GM18907 (cell line): ENCODE measurements around the gene KCTD21.

ENCODE experiments used
- ATAC-seq: cut with Tn5 transposase; IDR thresholded peaks from one replicate; pipeline ENCODE4 v1.9.1; 2021; ENCODE audit warnings: mild to moderate bottlenecking, moderate library complexity; ENCODE audit not compliant: unreplicated experiment

KCTD21 gene

DNA sequence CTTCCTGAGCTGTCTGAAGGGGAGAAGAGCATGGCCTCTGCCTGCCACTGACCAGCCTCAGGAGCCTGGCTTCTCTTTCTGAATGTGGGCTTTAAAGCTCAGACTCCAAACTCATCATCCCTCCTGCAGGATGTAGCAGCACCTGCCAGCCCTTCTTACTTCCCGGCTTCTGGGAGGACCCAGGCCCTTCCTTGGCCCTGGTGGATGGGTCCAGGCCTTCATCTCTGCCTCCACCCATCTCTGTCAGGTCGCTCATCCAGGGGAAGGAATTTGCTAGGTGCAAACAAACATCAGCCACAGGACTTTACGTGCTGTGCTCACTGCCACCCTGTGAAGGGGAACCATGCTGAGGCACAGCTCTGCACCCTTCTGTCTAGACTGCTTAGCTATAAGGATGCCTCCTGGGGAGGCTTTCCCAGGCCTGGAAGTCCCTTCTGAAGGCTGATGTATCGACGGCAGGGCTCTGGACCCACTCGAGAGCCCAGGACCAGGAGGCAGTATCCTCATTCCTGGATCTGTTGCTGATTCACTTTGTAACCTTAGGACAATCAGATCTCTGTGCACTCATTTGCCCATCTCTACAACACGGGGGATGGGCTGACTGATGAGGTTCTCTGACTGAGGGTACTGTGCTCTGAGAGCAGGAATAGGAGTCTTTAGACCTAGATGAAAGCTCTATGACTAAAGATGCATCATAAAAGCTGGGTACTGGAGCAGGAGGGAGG lies 31.2 kb upstream of the KCTD21 start:
- ATAC-seq = no peak

DNA sequence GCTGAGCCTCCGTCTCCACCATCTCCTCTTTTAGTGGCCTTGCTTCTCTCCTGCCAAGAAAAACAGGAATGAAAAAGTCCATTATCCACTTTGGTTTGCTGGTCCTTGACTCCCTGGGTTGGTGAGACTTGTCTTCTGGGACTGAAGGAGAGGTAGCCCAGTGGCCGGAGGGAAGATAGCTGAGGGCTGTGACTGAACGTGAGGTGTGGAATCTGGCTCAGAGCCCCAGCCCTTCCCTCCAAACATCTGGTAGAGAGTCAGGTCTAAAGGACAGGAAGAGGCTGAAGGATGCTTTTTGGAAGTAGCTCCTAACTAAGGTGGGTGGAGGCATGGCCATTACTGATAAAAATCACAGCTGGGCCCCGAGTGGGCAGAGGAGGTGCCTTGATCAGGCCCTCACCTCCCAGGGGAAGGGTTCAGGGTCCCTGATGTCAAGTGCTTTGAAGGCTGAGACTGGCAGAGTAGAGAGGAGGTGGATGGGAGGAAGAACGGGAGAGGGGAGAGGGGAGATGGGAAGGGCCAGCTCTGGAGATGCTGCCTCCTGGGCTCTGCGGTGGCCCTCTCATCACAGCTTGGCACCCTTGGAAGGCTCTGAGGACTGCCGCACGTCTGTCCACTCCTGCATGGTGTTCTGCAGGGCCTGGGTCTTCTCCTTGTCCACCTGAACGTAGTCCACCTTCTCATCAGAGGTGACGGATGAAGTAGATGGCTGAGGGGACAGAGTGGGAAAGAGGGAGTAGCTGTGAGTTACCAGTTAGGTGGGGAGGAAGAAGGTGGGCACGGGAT lies 30.5 kb upstream of the KCTD21 start:
- ATAC-seq = no peak

DNA sequence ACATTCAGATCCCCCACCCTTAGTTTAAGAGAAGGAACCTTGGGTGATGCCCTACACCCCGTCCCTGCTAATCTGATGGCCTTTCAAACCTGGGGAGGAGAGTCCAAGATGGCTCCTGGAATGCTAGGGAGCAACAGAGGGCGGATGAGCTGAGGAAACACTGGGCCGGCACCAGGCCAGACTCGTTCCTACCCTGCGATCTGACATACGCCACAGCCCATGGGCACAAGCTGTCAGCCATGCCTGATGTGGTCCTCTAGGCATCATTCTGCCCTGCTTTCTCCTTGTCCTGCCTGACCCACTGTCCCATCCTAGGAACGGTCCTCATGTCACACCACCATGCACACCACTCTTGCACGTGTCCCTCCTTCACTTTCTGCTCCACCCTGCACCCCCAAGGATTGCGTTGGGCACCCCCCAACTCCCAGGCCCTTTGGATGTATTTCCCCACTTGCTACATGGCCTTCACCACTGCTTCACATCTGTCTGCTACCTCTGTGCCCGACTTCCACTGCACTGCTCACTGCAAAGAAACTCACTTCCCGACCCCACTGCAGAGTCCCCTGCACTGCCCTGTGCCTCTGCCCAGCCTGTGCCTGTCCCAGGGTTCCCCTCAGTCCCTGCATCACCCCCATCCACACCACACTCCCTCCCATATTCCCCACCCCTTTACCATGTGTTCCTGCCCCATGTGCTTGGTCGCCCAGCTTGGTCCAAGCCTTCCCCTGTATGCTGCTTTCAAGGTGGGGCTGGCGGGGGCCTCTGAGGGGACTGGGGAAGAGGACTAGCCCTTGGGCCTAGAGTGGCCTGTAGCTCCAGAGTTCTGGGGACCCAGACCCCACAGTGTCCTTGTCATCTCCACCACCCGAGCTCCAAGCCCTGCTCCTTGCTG lies 29.5 kb upstream of the KCTD21 start:
- no peak for ATAC-seq

DNA sequence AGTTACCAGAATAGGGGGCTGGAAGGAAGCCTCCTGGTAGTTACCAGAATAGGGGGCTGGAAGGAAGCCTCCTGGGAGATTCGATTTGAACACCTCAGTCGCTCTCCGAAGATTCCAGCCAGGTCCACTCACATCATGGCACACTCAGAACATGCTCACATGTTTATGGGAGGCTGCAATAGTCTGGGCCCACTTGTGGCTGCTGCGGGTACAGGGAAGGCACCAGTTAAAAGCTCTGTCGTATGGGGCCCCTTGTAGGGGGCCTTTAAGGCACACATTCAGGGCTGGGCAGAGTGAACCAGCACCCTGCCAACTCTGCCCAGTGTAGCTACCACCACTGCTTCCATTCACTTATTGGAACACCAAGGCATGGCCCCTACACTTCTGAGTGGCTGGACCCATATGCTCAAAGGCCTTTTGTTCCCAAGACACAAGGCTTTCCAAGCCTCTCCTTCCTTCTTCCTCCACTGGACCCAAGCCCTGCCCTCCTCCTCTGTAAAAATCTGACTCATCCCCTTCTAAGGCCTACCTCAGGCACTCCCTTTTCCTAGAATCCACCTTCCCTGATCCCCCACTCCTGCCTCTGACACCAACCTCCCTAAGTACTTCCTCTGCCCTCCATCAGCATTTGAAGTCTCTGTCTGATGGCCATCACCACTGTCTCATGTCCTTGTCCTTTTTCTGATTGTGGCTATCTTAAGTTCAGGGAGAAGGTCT lies 28.3 kb upstream of the KCTD21 start:
- ATAC-seq = no peak

DNA sequence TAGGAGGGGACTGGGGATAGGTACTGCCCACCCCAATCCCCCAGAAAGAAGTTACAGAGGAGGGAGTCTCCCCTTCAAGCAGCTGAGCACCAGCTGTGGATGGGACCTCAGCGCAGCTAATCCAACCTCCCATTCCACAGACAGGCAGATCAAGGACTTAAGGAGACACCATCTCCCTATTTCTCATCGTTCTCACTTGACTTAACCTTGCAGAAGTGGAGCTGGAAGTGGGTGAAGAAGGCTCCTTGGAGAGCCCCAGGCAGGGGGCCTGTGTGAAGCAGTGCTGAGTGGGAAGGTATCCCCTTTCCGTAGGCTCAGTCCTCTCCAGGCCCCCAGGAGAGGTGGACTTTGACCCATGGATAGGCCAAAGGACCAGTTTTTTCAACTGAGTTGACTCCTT lies 27.6 kb upstream of the KCTD21 start:
- ATAC-seq = no peak

DNA sequence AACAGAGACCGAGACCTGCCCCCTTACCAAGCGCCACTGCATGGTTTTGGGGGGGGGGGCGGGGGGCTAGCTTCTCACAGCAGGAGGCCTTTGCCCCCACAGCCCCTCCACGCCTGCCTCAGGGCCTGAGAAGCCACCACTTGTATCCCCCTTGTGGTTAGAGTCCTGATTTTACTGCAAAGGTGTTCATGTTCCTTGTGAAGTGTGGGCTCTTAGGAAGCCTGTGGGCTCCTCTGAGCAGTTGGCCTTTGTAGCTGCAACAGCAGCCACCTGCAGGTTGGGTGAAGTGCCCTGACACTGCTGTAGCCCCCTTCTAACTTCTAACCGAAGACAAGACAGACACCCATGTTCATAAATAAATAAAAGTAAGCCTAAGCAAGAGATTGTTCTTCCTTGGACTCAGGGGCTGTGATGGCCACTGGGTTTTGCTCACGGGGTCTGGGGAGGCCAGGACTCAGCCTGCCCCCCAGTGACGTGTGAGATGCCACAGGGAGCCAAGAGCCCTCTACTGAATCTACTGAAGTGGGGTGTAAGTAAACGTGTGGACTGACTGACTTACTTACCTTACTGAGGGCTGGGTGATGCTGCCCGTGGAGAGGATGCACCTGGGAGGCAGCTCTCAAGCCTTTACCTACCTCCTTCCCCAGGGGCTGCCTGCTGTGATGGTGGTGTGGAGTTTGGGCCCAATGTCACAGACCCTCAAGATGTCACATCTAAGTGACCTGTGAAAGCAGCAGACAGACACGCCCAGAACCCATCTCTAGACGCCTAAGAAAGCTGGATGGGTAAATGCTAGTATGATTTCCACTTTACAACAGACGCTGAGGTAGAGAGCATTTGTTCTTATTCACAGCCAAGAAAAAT lies 26.1 kb upstream of the KCTD21 start:
- no peak for ATAC-seq

DNA sequence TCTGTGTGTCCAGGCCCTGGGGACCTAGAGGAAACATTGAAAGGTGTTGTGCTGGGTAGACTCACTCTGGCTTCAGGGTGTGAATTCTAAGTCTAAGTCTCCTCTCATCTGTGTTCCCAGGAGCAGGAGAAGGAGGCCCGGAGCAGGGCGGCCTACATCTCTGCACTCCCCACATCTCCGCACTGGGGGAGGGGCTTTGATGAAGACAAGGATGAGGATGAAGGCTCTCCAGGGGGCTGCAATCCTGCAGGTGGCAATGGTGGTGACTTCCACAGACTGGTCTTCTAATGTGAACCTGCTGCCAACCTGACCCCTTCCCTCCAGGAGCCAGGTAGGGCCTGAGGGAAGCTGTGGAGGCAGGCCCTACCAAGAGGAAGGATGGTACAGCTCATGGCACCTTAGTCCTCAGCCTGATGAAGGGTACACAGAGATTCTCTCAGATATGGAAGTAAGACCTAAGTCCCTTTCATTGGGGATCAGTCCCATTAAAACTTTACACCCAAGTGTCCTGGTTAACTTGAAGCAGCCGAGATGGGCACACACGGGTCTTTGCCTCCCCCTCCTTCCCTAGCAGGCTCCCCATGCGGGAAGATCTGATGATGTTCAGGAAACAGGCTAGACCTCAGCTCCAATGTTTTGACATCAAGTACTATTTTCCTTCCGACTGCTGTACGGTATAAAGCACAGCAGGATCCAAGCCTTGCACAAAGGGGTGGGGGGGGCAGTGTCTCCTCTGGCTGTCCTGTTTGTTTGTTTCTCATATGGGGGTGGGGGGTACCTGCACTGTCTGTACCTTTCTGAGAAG lies 25.3 kb upstream of the KCTD21 start:
- ATAC-seq = no peak

DNA sequence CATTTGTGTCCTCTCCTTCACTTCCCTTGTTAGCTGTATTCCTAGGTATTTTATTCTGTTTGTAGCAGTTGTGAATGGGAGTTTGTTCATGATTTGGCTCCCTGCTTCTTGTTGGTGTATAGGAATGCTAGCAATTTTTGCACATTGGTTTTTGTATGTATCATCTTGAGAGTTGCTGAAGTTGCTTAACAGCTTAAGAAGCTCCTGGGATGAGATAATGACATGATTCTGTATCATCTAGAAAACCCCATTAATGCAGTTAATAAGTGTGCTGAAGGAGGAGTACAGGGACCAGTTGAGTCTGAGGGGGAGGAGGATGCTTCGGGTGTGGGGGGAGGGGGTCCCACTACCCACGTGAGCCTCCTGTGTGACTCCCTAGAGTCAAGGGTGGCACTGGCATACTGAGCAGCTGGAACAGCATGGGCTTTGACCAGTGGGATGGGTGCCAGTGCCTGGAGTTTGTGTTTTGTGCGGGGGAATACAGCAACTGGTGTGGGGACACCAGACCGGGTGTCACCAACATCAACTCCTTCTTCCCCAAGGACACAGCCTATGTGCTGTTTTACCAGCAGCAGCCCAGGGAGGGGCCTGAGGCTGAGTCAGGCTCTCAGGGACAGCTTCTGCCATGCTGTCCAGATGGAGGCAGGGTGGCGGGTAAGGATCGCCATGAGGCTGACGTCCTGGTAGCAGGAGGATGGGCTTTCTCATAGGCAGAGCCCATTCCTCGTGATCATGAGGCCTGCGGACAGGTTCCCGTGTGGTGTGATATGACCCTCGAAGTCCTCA lies 24.4 kb upstream of the KCTD21 start:
- ATAC-seq = no peak

DNA sequence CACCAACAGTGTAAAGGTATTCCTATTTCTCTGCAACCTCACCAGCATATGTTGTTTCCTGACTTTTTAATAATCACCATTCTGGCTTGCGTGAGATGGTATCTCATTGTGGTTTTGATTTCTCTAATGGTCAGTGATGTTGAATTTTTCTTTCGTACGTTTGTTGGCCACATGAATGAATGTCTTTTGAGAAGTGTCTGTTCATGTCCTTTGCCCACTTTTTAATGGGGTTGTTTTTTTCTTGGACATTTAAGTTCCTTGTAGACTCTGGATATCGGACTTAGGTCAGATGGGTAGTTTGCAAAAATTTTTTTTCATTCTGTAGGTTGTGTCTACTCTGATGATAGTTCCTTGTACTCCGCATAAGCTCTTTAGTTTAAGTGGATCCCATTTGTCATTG lies 23.1 kb upstream of the KCTD21 start:
- no peak for ATAC-seq

DNA sequence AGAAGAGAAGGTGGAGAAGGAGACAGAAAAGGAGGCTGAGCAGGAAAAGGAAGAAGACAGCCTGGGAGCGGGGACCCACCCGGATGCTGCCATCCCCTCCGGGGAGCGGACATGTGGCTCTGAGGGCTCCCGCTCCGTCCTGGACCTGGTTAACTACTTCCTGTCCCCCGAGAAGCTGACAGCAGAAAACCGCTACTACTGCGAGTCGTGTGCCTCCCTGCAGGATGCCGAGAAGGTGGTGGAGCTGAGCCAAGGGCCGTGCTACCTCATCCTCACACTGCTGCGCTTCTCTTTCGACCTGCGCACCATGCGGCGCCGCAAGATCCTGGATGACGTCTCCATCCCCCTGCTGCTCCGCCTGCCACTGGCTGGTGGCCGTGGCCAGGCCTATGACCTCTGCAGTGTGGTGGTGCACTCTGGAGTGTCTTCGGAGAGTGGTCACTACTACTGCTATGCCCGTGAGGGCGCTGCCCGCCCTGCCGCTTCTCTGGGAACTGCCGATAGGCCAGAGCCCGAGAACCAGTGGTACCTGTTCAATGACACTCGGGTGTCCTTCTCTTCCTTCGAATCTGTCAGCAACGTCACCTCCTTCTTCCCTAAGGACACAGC lies 21.7 kb upstream of the KCTD21 start:
- no peak for ATAC-seq

DNA sequence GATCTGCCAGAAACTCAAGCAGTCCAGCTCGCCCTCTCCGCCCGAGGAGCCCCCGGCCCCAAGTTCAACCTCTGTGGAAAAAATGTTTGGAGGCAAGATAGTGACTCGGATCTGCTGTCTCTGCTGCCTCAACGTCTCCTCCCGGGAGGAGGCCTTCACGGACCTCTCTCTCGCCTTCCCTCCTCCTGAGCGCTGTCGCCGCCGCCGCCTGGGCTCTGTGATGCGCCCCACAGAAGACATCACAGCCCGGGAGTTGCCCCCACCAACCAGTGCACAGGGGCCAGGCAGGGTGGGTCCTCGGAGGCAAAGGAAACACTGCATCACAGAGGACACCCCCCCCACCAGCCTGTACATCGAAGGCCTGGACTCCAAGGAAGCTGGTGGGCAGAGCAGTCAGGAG lies 21.1 kb upstream of the KCTD21 start:
- ATAC-seq = no peak

DNA sequence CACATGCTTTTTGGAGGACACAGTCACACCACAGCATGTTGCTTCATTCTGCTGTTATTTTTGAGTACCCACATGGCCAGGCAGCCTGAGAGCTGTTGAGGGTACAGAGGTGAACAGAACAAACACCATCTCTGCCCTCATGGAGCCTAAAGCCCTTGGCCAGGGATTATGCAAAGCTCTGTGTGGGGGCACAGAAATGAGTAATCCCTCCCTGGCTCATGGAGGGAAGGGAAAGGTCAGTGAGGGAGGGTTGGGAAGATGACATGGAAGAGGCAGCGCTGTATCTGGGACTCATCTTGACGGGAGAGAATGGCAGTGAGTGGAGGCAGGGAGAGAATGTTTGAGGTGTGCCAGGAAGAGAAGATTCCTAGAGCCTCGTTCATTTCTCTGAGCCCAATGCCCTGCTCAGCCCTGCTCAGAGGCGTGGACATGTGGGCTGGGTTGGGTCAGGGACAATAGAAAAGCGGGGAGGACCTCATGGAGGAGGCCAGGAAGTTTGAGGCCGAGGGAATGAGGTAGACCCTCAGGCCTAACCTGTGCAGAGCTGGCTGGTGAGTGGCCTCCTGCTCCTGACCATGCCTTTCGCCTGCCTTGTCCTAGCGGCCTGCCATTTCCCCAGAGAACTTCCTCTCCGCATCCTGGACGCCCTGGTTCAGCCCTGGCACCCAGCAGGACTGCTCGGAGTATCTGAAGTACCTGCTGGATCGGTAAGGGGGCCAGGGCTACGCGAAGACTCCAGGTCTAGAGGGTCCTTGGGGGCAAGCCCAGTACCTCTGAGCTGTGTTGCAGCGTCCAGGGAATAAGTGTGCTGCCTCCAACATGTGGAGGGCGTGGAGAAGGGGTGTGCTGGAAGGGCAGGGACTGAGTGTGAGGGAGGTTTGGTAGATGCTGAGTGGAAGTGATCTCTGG lies 20.1 kb upstream of the KCTD21 start:
- ATAC-seq = no peak

DNA sequence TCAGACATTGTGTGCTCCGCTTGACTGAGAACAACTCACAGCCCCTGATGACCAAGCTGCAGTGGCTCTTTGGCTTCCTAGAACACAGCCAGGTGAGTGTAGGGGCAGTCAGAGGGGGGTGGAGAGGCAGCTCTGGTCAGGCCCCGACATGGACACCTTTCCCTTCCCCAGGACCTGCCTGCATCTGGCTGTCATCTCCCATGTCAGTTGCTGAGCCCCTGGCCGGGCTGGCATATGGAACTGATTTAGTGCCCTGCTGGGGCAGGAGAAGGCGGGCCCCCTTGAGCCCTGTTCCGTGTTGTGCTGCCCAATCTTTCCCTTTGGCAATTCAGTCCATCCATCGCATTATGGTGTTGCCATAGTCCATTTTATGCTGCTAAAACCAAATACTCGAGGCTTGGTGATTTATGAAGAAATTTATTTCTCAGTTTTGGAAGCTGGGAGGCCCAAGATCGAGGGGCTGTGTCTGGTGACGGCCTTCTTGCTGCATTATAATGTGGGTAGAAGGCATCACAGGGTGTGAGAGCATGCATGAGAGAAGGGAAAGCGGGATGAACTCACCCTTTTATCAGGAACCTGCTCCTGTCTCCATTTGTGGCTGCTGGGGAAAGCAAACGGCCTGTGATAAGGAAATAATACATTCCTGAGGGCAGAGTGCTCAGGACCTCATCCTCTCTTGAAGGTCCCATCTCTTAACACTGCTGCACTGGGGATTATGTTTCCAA lies 19.3 kb upstream of the KCTD21 start:
- ATAC-seq = no peak

DNA sequence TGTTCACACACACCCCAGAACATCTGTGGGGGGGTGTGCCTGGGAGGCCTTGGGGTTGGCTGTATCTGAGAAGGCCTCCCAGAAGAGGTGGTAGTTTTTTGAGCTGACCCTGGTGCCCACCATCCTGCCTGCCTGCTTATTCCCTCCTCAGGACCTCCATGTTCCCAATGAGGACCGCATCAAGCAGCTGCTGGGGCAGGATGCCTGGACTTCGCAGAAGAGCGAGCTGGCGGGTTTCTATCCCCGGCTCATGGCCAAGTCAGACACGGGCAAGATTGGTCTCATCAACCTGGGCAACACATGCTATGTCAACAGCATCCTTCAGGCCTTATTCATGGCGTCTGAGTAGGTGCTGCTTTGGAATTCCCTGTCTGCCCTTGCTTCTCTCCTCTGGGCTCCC lies 17.3 kb upstream of the KCTD21 start:
- no peak for ATAC-seq

DNA sequence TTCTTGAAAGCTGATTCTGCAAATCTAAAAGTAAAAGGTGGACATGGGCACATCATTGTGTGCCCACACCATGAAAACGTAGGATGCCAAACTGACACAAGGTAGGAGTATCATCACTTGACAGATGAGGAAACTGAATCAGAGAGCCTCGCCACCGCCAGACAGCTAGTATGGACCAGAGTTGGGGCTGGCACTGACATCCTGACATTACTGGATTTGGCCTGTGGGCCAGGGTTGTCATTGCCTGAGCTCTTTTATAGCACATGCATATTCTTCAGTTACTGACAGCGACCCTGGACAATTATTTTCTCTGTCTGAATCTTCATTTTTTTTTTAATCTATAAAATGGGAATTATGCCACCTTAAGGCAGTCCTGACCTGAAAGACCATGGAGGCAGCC lies 16.8 kb upstream of the KCTD21 start:
- no peak for ATAC-seq

DNA sequence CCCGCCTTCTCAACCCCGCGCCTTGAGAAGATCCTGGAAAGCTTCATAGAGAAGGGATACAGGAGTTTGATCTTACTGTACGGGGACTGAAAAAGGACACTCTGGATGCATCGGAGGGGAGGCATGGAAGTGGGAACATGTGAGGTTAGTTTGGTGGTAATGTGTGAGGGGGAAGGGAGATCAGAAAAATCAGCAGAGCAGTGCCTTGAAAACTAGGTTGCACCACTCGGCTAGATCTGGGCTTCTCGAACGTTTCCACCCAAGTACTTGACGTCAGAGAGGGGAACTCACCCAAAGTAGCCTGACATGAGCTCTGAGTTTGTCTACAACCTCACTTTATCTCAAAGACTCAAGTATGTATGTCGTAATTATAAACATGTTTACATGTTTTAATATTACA lies 14.8 kb upstream of the KCTD21 start:
- no peak for ATAC-seq
